A549 (cell line): ENCODE results near the gene TTI1. TPM values are rescaled to one million over a fixed set of nuclear protein-coding genes. Genes with fewer than 3 reads are reported as not detected.
A peak's percentile ranks its signal among the peaks of the same experiment; 100 is the strongest.

ENCODE experiments used
- ATAC-seq, 2 experiments: fragments of 200-7000 bp in 1 of 2; fragments of >200 bp in 1 of 2; cut with Nextera tagmentation in 1 of 2; cut with Tn5 transposase in 1 of 2; 3 replicates each; pipeline versions ENCODE4 v1.8.0 to v1.9.1; 2018 to 2020; ENCODE audit warnings: mild to moderate bottlenecking in 1 of 2, moderate library complexity in 1 of 2
- CTCF ChIA-PET: fragments of 300-600 bp; sonication (Branson Sonifier 250); formaldehyde crosslinking; extraction: SDS; loops from one replicate; lab custom pipeline; 2021; ENCODE audit warnings: antibody characterized with exemption, inconsistent platforms; lab: Yijun Ruan, JAX
- POLR2A ChIA-PET: fragments of 350-600 bp; formaldehyde crosslinking; extraction: SDS; loops from one replicate; lab custom pipeline; 2021; ENCODE audit warnings: antibody characterized with exemption, inconsistent platforms; lab: Yijun Ruan, JAX
- DNase-seq, 2 experiments: peaks; one replicate each; pipeline versions ENCODE4 v3.0.0 to v3.0.0-alpha.2; 2011 to 2016; ENCODE audit warnings: low read depth in 1 of 2, low spot score in 1 of 2
- FAIRE-seq: peaks from 2 replicates; lab custom pipeline; 2011; peaks lifted over from hg19 to GRCh38; lab: Jason Lieb, UNC
- H3K27ac ChIP-seq, 2 experiments: fragments of >200 bp; sonication (Bioruptor Twin); formaldehyde crosslinking; 3 replicates each; pipeline ENCODE4 v1.5.1; 2016 to 2017
- H3K4me1 ChIP-seq: fragments of >200 bp; sonication (Bioruptor Twin); formaldehyde crosslinking; 3 replicates; pipeline ENCODE4 v1.6.1; 2016
- H3K4me2 ChIP-seq: fragments of >200 bp; sonication (Bioruptor Twin); formaldehyde crosslinking; 3 replicates; pipeline ENCODE4 v1.6.1; 2016
- H3K4me3 ChIP-seq: fragments of >200 bp; sonication (Bioruptor Twin); formaldehyde crosslinking; 3 replicates; pipeline ENCODE4 v1.5.1; 2016
- H3K9me3 ChIP-seq: fragments of >200 bp; sonication (Bioruptor Twin); formaldehyde crosslinking; 3 replicates; pipeline ENCODE4 v1.6.1; 2016
- BHLHE40 ChIP-seq: IDR thresholded peaks from 2 replicates; pipeline ENCODE4 v1.6.1; 2012; ENCODE audit warnings: low read depth, low read length, inconsistent platforms
- CHD2 ChIP-seq: fragments of 150-350 bp; IDR thresholded peaks from 2 replicates; pipeline ENCODE4 v1.6.1; 2014; ENCODE audit warnings: low read length; ENCODE audit not compliant: partially characterized antibody
- CHD4 ChIP-seq: fragments of 200-600 bp; sonication (generic); IDR thresholded peaks from 2 replicates; pipeline ENCODE4 v1.6.1; 2016; ENCODE audit warnings: antibody characterized with exemption, mild to moderate bottlenecking, borderline replicate concordance
- E2F6 ChIP-seq: IDR thresholded peaks from 2 replicates; pipeline ENCODE4 v1.6.1; 2012; ENCODE audit warnings: low read depth, borderline replicate concordance
- EHF ChIP-seq: fragments of 250-450 bp; sonication (Bioruptor Pico); IDR thresholded peaks from 2 replicates; pipeline ENCODE4 v1.5.0; 2020; ENCODE audit warnings: mild to moderate bottlenecking
- EHMT2 ChIP-seq: fragments of 200-600 bp; sonication (generic); IDR thresholded peaks from 2 replicates; pipeline ENCODE4 v1.6.1; 2016; ENCODE audit warnings: antibody characterized with exemption, low read depth, mild to moderate bottlenecking, moderate library complexity
- ESRRA ChIP-seq: fragments of 150-350 bp; IDR thresholded peaks from 2 replicates; pipeline ENCODE4 v1.6.1; 2014; ENCODE audit warnings: mild to moderate bottlenecking, low read length, borderline replicate concordance
- FOSL2 ChIP-seq, 2 experiments: fragments of 450-650 bp in 1 of 2; fragments of >200 bp in 1 of 2; sonication (Bioruptor Twin) in 1 of 2; formaldehyde crosslinking; IDR thresholded peaks; 2 replicates each; pipeline versions ENCODE4 v1.5.0 to v1.6.1; 2016 to 2020; ENCODE audit warnings: mild to moderate bottlenecking in 1 of 2, moderate library complexity in 1 of 2
- GATA3 ChIP-seq: IDR thresholded peaks from 2 replicates; pipeline ENCODE4 v1.6.1; 2012; ENCODE audit warnings: borderline replicate concordance
- HEYL ChIP-seq: fragments of 250-450 bp; sonication (Bioruptor Pico); IDR thresholded peaks from 2 replicates; pipeline ENCODE4 v1.8.0; 2021; ENCODE audit warnings: mild to moderate bottlenecking, moderate library complexity
- HOXA7 ChIP-seq: fragments of 250-450 bp; sonication (Bioruptor Pico); IDR thresholded peaks from 2 replicates; pipeline ENCODE4 v1.5.0; 2020; ENCODE audit warnings: mild to moderate bottlenecking, moderate library complexity
- JUNB ChIP-seq: fragments of >200 bp; sonication (Bioruptor Twin); formaldehyde crosslinking; IDR thresholded peaks from 2 replicates; pipeline ENCODE4 v1.6.1; 2016
- KDM5A ChIP-seq: fragments of 200-600 bp; sonication (generic); IDR thresholded peaks from 2 replicates; pipeline ENCODE4 v1.6.1; 2016; ENCODE audit warnings: antibody characterized with exemption, mild to moderate bottlenecking
- MAFK ChIP-seq: fragments of 450-650 bp; IDR thresholded peaks from 2 replicates; pipeline ENCODE4 v1.6.1; 2014; ENCODE audit not compliant: partially characterized antibody
- MAZ ChIP-seq: fragments of 150-350 bp; IDR thresholded peaks from 2 replicates; pipeline ENCODE4 v1.6.1; 2014; ENCODE audit warnings: antibody characterized with exemption, low read depth, low read length, borderline replicate concordance
- POLR2A ChIP-seq: IDR thresholded peaks from 2 replicates; pipeline ENCODE4 v1.6.1; 2012; ENCODE audit warnings: mild to moderate bottlenecking, low read length
- RAD21 ChIP-seq, 2 experiments: fragments of >200 bp in 1 of 2; sonication (Bioruptor Twin) in 1 of 2; formaldehyde crosslinking in 1 of 2; IDR thresholded peaks in 1 of 2; conservative IDR thresholded peaks in 1 of 2; 2 replicates in 1 of 2; 3 replicates in 1 of 2; pipeline ENCODE4 v1.6.1; 2012 to 2018; ENCODE audit warnings: inconsistent platforms in 1 of 2
- RCOR1 ChIP-seq: fragments of 150-350 bp; IDR thresholded peaks from 2 replicates; pipeline ENCODE4 v1.6.1; 2014; ENCODE audit warnings: antibody characterized with exemption, low read length, low read depth
- TFCP2L1 ChIP-seq: fragments of 250-450 bp; sonication (Bioruptor Pico); IDR thresholded peaks from 2 replicates; pipeline ENCODE4 v1.5.0; 2021; ENCODE audit warnings: mild to moderate bottlenecking
- ZNF302 ChIP-seq: fragments of 250-450 bp; sonication (Bioruptor Pico); IDR thresholded peaks from 2 replicates; pipeline ENCODE4 v1.9.0; 2021; ENCODE audit warnings: inconsistent platforms, mild to moderate bottlenecking, moderate library complexity
- WGBS: methylation state at CpG from one replicate; pipeline ENCODE4 v1.1.6; 2017; ENCODE audit errors: missing lambda C conversion rate; 5-methylcytosine and 5-hydroxymethylcytosine counted together
- polyA plus RNA-seq, 4 experiments: library from polyadenylated mRNA; depleted of rRNA in 3 of 4; stranded (reverse); fragments of >200 nt; fragmentation: RNase III in 1 of 4; extraction: RNeasy Plus Mini Kit Qiagen cat#74134 plus additional on column Dnase treatment in 1 of 4; gene quantifications; 2 replicates in 3 of 4; 3 replicates in 1 of 4; pipeline ENCODE4 v1.2.3, GENCODE V29; 2011 to 2017
- TF ChIP-seq, protein P1 (sequence below): fragments of >200 bp; sonication (Bioruptor Twin); formaldehyde crosslinking; IDR thresholded peaks from 2 replicates; pipeline ENCODE4 v1.6.1; 2016
- TF ChIP-seq, protein P2 (sequence below): IDR thresholded peaks from 2 replicates; pipeline ENCODE4 v1.6.1; 2012
- TF ChIP-seq, protein P3 (sequence below): fragments of 200-600 bp; sonication (generic); IDR thresholded peaks from 2 replicates; pipeline ENCODE4 v1.6.1; 2016; ENCODE audit warnings: antibody characterized with exemption, mild to moderate bottlenecking, moderate library complexity

The TTI1 gene
- polyA plus RNA-seq, 2 of the 4 experiments (the other 2 are of a cell fraction) = 20.6 to 27.9 TPM

- TF ChIP-seq, protein P1, sequence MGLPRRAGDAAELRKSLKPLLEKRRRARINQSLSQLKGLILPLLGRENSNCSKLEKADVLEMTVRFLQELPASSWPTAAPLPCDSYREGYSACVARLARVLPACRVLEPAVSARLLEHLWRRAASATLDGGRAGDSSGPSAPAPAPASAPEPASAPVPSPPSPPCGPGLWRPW = no peak
- TF ChIP-seq POLR2A (no peak), MAFK (no peak), ZNF302 (CRISPR knock-in tag) (no peak)
These were observed 88.1 kb downstream of the TTI1 start (continued) for GRCh38 chr20:37945091-37945547.

DNA sequence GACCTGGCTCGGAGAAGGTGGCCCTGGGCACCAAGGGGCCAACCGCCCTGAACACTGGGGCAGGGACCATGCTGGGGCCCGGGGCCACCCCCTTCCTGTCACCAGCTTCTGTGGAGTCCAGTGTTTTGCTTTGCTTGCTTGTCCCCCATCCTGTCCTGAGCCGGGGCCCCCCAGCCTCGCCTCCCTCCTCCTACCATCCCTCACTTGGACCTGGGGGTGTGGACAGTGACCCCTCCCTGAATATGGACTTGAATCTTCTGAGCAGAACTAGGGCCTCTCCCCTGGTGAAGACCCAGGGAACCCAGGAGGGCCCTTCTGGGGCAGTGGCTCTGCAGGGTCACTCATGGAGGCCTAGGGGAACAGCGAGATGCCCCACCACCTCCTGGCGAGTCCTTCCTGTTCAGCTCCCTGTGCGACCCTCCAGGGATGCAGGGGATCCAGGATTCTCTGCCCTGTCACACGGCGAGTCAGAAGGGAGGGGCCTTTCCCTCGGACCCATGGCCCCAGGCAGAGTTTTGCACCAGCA is 88.7 kb downstream of the TTI1 start:
- ATAC-seq (no peak), DNase-seq (no peak), FAIRE-seq (no peak)
- WGBS = 73% methylated on average over 8 of the region's 11 CpGs
- H3K4me3 ChIP-seq = no peak overlapping the region
- CTCF ChIA-PET = no interaction called here
- H3K4me2 ChIP-seq = no peak overlapping the region
- TF ChIP-seq ESRRA (no peak), EHMT2 (no peak), MAZ (no peak), BHLHE40 (no peak), JUNB (no peak), TFCP2L1 (CRISPR knock-in tag) (no peak), CHD4 (no peak), EHF (CRISPR knock-in tag) (no peak), HOXA7 (CRISPR knock-in tag) (no peak), HEYL (CRISPR knock-in tag) (no peak), E2F6 (no peak)
- TF ChIP-seq, protein P2, sequence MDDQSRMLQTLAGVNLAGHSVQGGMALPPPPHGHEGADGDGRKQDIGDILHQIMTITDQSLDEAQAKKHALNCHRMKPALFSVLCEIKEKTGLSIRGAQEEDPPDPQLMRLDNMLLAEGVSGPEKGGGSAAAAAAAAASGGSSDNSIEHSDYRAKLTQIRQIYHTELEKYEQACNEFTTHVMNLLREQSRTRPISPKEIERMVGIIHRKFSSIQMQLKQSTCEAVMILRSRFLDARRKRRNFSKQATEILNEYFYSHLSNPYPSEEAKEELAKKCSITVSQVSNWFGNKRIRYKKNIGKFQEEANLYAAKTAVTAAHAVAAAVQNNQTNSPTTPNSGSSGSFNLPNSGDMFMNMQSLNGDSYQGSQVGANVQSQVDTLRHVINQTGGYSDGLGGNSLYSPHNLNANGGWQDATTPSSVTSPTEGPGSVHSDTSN = no peak
- POLR2A ChIA-PET = no interaction called here
- H3K27ac ChIP-seq = no peak overlapping the region
- H3K4me1 ChIP-seq = peaks cover 6% of the 10 kb centered on the region; the same call in 1 of the 3 replicates
- peaks cover 14% of the 10 kb centered on the region; the same call in 2 of the 3 replicates for H3K9me3 ChIP-seq

GRCh38 chr20:37943501-37944455 is 89.5 kb downstream of the TTI1 start:
- no peak for FAIRE-seq
- Histone ChIP-seq H3K4me2 (no peak overlapping the region), H3K4me3 (no peak overlapping the region), H3K4me1 (peaks cover 6% of the 10 kb centered on the region; the same call in 1 of the 3 replicates), H3K27ac (no peak overlapping the region)
- WGBS = 85% methylated on average over 25 of the region's 47 CpGs
- ATAC-seq = peak; percentile 41 to 52; a peak in 3 of 6 replicates
- POLR2A ChIA-PET = no interaction called here
- CTCF ChIA-PET = interaction anchor here (0.6 to 1.4 kb wide), 2 partner anchors 48 to 218 kb away, joined by 3 to 5 read pairs; no protein-coding TSS in a partner anchor
- TF ChIP-seq KDM5A (no peak), RAD21 (conservative IDR thresholded peaks at IDR 0.05 in 1 of 2, IDR thresholded peaks at IDR 0.05 in 1 of 2) (0 out of 5 replicates have a peak, but pooled peaks of 1 of the 2 experiments have one; percentile 2)
- TF ChIP-seq, all 56 proteins: peak for 1
- DNase-seq = no peak
- H3K9me3 ChIP-seq = peaks cover 14% of the 10 kb centered on the region; the same call in 2 of the 3 replicates

DNA sequence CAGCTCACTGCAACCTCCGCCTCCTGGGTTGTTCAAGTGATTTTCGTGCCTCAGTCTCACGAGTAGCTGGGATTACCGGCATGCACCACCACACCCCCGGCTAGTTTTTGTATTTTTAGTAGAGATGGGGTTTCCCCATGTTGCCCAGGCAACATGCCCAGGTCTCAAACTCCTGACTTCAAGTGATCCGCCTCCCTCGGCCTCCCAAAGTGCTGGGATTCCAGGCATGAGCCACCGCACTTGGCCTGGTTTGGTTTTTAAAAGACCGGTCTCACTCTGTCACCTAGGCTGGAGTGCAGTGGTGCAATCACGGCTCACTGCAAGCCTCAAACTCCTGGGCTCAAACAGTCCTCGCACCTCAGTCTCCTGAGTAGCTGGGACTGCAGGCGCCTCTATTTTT is 90.2 kb downstream of the TTI1 start:
- DNase-seq (no peak), ATAC-seq (no peak), FAIRE-seq (no peak)
- ChIA-PET CTCF (interaction anchor here (0.6 to 1.4 kb wide), 3 partner anchors 14 to 217 kb away, joined by 3 to 5 read pairs (median 3); no protein-coding TSS in a partner anchor), POLR2A (no interaction called here)
- H3K27ac ChIP-seq = no peak overlapping the region
- no peak overlapping the region for H3K4me2 ChIP-seq
- peaks cover 8% of the 10 kb centered on the region; the same call in 2 of the 3 replicates for H3K9me3 ChIP-seq
- WGBS = 64% methylated on average over 12 of the region's 12 CpGs
- peaks cover 6% of the 10 kb centered on the region; the same call in 1 of the 3 replicates for H3K4me1 ChIP-seq
- no peak overlapping the region for H3K4me3 ChIP-seq
- TF ChIP-seq RCOR1 (no peak), CHD2 (no peak), FOSL2 (IDR thresholded peaks at IDR 0.05) (no peak), FOSL2 (CRISPR knock-in tag; IDR thresholded peaks at IDR 0.05) (no peak), RAD21 (conservative IDR thresholded peaks at IDR 0.05 in 1 of 2, IDR thresholded peaks at IDR 0.05 in 1 of 2) (no peak), GATA3 (no peak), EHMT2 (no peak), MAZ (no peak)
- TF ChIP-seq, protein P3, sequence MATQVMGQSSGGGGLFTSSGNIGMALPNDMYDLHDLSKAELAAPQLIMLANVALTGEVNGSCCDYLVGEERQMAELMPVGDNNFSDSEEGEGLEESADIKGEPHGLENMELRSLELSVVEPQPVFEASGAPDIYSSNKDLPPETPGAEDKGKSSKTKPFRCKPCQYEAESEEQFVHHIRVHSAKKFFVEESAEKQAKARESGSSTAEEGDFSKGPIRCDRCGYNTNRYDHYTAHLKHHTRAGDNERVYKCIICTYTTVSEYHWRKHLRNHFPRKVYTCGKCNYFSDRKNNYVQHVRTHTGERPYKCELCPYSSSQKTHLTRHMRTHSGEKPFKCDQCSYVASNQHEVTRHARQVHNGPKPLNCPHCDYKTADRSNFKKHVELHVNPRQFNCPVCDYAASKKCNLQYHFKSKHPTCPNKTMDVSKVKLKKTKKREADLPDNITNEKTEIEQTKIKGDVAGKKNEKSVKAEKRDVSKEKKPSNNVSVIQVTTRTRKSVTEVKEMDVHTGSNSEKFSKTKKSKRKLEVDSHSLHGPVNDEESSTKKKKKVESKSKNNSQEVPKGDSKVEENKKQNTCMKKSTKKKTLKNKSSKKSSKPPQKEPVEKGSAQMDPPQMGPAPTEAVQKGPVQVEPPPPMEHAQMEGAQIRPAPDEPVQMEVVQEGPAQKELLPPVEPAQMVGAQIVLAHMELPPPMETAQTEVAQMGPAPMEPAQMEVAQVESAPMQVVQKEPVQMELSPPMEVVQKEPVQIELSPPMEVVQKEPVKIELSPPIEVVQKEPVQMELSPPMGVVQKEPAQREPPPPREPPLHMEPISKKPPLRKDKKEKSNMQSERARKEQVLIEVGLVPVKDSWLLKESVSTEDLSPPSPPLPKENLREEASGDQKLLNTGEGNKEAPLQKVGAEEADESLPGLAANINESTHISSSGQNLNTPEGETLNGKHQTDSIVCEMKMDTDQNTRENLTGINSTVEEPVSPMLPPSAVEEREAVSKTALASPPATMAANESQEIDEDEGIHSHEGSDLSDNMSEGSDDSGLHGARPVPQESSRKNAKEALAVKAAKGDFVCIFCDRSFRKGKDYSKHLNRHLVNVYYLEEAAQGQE = no peak
